Choroid plexus epithelial cell (primary cell): ENCODE data around the gene KRTAP21-1.

Source experiments
- DNase-seq: peaks from one replicate; pipeline ENCODE4 v3.0.0-alpha.2; 2010; ENCODE audit warnings: low read depth
- H3K4me3 ChIP-seq: 2 replicates; pipeline ENCODE4 v1.5.1; 2011; ENCODE audit warnings: low read depth, mild to moderate bottlenecking, control low read depth, low read length, moderate library complexity
- CTCF ChIP-seq: conservative IDR thresholded peaks from 2 replicates; pipeline ENCODE4 v1.5.1; 2011; ENCODE audit warnings: low read depth, mild to moderate bottlenecking, control low read depth, inconsistent platforms, low read length, moderate library complexity

The KRTAP21-1 gene

DNA sequence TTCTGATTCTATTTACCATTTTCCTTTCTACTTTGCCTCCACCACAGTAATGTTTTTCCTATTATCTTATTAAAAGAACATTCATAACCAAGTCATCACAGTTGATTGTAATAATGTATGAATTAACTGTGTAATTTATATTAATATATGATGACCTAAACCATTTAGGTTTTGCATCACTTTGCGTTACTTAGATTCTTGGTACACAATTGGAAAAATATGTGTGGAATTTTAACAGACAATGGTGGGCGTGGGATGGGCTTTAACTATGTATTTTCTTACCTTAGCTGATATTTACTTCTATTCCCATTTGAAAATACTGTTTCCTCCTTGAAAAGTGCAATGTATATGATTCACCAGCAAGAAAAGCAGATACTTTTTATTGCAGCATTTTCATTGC lies 40.3 kb downstream of the KRTAP21-1 start:
- no peak for TF ChIP-seq CTCF
- DNase-seq: no peak
- H3K4me3 ChIP-seq: no peak overlapping the region

- no peak overlapping the region for H3K4me3 ChIP-seq
- TF ChIP-seq CTCF: no peak
- no peak for DNase-seq
Measured at GRCh38 chr21:30714456-30714855, 40.8 kb downstream of the KRTAP21-1 start.

DNA sequence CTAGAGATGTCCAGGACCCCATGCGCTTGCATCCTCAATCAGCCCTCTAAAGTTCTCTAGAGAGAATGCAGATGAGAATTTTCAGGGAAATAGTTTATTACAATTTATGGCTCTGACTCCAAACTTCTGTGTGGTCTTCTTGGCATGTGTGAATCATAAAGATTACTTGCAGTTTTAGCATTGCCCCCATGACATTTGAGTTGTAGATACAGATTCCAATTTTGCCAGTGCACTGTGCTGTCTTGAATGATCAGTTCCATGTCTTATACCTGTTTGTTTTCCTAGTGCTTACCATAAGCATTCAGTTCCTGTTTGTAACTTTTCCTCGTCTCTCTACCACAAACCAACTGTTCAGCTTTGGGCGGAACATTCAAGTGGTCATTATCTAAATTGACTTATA lies 41.5 kb downstream of the KRTAP21-1 start:
- H3K4me3 ChIP-seq: no peak overlapping the region
- no peak for TF ChIP-seq CTCF
- DNase-seq: no peak

GRCh38 chr21:30710499-30710898 lies 44.7 kb downstream of the KRTAP21-1 start:
- DNase-seq: no peak
- TF ChIP-seq CTCF: no peak

GRCh38 chr21:30707409-30707808 lies 47.8 kb downstream of the KRTAP21-1 start:
- no peak for TF ChIP-seq CTCF
- H3K4me3 ChIP-seq: no peak overlapping the region
- DNase-seq: no peak

More at GRCh38 chr21:30710499-30710898, 44.7 kb downstream of the KRTAP21-1 start:
- H3K4me3 ChIP-seq: no peak overlapping the region
